CD4-positive, alpha-beta T cell treated with Interleukin-6 at 100 ng/mL for 8 hours (primary cell): Measurements from ENCODE around the gene CLDN3.

Experiments used
- DNase-seq: peaks from one replicate; pipeline ENCODE4 v3.0.0-alpha.2; 2020; ENCODE audit warnings: mixed read lengths, low spot score

Gene CLDN3

DNA sequence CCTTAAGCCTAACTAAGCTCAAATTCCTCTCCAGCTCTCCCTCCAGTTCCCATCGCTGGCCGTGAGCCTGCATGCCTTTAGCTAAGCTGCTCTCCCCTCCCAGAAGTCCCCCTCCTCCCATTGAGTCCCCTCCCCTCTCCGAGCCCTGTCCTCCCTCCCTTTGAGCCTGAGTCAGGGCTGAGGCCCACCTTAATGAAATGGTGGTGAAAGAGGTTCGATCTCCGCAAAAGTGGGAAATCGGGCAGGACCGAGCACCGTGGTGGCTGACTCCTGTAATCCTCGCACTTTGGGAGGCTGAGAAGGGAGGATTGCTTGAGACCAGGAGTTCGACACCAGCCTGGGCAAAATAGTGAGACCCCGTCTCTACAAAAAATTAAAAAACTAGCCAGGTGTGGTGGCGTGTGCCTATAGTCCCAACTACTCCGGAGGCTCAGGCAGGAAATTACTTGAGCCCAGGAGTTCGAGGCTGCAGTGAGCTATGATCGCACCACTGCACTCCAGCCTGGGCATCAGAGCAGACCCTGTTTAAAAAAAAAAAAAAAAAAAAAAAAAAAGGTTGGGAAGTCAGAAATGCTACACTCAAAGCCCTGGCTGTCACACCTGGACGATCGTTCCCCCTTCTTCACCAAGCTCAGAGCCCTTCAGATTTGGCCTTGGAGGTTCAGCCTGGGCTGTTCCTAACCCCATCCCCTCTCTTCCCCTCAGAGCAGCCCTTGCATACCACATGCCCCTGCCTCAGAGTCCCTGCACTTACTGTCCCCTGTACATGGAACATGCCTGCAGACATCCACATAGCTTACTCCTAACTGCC lies 995 bp upstream of the CLDN3 start:
- no peak for DNase-seq

DNA sequence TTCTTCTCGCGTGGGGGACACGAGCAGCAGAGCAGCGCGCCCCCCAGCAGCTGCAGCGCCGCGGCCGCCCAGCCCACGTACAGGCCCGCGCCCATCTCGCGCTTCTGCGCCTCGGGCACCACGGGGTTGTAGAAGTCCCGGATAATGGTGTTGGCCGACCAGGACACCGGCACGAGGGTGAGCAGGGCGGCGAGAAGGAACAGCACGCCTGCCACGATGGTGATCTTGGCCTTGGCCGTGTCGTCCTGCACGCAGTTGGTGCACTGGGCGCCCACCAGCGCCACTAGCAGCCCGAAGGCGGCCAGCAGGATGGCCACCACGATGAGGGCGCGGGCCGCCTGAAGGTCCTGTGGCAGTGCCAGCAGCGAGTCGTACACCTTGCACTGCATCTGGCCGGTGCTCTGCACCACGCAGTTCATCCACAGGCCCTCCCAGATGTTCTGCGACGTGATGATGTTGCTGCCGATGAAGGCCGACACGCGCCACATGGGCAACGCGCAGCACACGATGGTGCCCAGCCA lies 529 bp downstream of the CLDN3 start:
- DNase-seq: no peak

DNA sequence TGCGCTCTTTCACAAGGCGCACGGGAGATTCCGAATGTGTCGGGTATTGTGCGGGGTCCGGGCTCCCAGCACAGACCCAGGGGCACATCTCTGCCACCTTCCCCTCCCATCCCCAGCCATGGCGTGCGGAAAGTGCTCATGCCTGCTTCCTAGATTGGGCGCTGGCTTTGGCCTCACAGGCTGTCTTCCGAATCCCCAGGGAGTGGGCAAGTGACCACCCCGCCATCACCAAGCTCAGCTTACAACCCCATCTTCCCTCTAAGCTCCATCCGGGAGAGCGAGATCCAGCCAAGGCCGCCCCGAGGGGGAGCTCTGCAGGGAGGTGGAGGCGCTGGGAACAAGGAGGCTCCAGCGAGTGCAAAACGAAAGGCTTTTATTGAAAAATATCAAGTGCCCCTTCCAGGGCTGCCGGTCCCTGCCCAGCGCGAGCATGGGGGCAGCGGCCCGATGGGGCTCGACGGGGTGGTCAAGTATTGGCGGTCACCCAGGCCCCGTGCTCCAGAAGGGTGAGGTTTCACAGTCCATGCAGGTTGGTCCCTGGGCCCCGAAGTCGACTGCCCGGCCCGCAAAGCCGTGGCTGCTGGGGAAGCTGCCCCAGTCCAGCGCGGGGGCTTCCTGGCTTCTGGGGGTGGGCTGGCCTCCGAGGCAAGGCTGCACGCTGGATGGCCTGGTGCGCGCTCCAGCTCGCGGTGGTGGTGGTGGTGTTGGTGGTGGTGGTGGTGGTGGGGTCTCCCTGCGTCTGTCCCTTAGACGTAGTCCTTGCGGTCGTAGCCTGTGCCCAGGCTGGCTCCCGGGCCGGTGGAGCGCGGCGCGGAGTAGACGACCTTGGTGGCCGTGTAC lies 1.2 kb downstream of the CLDN3 start:
- no peak for DNase-seq

DNA sequence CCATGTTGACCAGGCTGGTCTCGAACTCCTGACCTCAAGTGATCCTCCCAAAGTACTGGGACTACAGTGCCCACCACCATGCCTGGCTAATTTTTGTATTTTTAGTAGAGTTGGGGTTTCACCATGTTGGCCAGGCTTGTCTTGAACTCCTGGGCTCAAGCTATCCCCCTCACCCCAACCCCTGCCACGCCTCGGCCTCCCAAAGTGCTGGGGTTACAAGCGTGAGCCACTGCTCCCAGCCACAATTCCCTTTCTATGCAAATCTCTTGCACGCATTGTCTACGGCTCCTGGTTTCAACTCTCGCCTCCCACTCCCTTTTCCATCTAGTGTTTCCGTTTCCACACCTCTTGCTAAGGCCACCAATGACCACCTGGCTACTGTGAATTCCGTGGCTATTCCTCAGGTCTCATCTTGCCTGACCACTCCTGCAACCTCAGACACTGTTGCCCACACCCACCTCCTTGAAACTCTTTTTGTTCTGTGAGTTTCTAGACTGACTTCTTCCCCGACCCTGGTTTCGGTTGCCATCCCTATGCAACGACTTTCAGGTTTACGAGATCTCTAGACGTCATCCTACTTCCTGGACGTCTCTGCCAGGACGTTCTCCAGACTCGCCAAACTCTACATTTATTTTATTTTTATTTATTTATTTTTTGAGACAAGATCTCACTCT lies 3.4 kb downstream of the CLDN3 start:
- no peak for DNase-seq

DNA sequence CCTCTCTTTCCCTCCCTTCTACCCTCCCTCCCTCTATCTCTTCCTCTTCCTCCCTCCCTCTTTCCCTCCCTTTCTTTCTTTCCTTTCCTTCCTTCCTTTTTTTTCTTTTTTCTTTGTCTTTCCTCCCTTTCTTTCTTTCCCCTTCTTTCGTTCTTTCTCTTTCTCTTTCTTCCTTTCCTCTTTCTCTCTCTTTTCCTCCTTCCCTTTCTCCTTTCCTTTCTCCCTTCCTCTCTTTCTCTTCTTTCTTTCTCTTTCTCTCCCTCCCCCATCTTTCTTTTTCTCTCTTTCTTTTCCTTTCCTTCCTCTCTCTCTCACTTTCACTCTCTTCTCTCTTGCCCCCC lies 7.4 kb downstream of the CLDN3 start:
- DNase-seq: no peak

DNA sequence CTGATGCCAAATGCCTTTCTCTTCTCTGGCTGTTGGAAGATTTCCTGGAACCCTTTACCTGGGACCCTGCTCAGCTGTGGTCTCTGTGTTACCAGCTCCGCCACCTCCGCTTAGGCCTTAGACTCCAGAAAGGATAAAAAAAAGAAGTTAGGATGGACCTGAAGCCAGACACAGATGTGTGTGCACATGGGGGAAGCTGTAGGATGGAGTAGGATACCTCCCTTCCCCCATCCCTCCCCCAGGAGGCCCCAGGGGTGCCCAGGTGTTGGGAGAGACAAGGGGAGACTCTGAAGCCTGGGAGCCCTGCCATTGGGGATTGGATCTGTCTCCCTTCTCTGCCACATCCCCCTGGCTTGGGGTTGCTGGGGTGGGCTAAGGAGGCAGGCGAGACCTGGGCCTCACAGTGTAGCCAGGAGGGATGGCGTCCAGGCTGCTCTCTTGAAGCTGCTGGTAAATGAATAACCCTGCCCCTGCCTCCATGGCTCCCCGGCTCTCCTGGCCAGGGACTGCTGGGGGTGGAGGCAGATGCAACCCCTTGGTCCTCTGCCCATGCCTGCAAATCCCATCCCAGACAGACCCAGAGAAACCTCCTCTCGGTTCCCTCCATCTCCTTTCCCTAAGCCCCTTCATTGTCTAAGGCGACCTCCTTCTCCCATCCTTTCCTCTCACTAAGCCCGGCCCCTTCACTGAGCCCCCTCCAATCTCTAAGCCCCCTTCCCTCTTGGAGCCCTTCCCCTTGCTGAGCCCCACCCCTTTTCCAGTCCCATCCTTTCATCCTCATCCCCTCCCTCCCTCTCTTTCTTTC lies 8.0 kb downstream of the CLDN3 start:
- DNase-seq: no peak

DNA sequence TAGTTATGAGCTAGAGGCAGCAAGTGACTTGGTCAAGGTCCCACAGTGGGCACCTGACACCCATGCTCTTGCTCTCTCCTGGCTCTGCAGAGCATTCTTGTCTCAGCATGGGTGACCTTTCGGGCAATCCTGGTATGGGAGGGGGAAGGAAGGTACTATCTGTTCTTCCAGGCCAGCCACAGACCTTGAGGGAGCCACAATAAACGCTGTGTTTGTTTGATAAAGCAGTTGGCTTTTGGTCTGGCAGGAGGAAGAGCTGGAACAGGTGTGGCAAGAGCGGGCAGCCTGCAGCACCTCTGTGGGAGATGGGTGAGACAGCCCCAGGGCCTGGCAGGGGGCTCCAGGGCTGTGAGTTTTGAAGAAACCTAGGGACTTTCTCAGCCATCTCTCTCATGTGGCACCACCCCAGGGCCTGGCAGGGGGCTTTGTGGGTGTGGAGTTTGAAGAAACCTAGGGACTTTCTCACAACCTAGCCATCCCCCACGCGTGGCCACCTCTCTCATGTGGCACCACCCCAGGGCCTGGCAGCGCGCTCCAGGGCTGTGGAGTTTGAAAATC lies 11.4 kb downstream of the CLDN3 start:
- no peak for DNase-seq

DNA sequence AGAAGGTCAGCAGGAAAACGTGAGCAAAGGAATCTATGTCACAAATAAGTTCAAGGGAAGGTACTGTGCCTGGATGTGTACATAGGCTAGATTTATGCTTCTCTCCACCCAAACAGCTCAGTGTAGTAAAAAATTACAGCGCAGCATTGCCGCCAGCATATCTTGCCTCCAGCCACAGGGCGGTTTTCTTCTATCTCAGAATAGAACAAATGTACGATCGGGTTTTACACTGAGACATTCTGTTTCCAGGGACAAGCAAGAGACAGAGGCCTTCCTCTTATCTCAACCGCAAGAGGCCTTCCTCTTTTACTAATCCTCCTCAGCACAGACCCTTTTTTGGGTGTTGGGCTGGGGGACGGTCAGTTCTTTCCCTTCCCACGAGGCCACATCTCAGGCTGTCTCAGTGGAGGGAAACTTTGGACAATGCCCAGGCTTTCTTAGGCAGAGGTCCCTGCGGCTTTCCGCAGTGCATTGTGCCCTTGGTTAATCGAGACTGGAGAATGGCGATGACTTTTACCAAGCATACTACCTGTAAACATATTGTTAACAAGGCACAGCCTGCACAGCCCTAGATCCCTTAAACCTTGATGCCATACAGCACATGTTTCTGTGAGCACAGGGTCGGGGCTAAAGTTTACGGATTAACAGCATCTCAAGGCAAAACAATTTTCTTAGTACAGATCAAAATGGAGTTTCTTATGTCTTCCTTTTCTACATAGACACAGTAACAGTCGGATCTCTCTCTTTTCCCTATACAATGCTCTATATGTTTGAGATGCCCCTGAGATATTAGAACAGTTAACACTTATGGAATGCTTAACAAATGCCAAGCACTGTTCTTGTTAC lies 19.9 kb downstream of the CLDN3 start:
- no peak for DNase-seq

DNA sequence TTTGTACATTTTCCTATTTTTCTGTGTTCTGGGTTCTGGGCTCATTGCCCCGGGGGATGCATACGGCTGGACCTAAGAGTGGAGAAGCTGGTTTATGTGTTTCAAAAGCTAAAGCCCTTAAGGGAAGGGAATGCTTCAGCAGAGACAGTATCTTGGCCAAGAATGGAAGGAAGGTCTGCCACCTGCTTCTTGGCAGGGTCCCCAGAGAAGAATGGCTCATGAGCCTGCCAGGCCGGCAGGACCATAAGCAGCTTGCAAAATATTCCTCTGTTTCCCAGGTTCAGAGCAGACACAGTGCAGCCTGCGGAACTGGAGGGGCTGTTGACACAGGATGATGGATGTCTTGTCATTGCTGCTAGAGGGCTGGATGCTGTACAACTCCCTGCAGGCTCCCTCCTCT lies 23.7 kb downstream of the CLDN3 start:
- DNase-seq: no peak

DNA sequence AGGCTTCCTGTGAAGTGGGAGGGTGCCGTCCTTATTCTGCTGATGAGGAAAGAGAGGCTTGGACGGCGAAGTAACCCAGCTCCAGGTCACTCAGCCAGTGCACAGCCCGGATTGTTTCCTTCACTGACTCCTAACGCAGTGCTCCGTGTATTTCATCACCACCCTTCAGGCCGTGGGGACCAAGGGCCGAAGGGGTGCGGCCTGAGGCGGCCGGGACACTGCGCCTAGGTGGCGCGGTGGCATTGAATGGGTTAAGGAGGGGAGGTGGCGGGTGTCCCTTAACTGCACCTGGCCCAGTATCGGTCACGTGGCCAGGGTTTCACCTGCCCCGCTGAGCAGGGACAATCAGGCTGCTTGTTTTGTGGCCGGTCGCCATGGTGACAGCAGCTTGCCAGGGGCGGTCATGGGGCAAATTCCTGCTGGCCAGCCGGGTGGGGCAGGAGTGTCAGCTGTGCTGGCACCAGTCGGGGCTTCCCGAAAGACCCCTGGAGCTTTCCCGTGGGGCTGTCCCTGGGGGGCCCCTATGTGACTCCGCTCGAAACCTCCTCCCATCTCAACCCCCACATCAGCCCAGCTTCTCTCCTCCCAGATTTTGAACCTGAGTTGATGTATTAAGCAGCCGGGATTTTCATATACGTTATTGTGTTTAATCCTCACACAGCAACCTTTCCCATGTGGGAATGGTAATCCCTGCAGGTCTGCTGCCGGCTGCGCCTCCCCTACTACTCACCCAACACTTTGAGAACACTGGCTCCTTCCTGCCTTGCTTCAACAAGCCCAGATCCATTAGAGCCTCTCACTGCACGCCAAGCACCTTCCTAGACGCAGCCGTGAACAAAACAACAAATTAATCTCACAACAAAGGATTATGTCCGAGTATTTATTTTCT lies 27.1 kb downstream of the CLDN3 start:
- DNase-seq: no peak

DNA sequence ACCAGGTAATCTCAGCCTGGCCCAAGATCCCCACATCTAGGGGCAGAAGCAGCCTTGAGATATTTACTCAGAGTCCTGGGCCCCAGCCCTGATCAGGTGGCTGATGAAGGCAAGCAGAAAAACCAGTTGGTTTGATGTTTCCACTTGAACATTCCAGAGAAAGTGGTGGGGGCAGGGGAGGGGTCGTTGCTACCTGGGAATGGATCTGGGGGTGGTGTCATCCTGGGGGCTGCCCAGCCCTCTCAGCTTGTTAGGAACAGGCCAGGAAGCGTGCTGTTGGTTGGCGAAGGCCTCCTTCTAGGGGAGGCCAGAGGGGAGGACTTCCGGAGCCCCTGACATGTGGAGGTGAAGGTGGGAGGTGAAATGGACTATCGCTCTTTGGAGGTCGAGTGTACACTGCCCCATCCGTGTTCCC lies 27.7 kb downstream of the CLDN3 start:
- no peak for DNase-seq

DNA sequence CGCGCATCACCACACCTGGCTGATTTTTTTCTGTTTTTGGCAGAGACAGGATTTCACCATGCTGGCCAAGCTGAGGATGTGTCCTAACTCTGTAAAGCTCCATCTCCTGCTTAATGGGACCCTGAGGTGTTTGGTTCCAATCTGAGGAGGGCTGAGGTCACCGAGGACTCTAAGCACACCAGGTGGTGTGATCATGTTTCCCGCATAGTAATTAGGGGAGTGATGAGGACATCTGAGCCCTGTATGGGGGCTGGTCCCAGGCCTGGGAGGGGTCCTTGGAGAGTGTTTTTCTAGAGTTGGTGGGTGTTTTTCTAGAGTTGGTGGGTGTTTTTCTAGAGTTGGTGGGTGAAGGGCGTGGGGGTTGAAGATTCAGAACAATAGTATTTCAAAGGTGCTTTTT lies 28.5 kb downstream of the CLDN3 start:
- no peak for DNase-seq

DNA sequence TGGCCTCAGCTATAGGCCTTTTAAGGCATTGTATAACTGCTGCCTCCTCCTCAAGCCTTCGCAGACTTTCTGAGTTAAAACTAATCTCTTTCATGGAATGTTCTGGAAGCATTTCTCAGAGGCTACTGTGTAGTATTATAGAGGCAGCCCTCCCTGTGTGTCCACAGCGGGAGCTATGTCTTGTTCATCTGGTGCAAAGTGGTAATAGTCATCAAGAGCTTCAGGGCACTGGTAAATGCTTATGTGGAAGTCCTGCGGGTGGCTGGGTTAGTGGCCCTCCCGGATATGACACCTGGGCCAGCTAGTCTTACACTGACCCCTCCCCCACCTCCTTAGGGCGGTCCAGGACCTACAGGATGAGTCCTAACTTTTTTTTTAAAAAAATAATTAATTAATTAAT lies 29.3 kb downstream of the CLDN3 start:
- no peak for DNase-seq

DNA sequence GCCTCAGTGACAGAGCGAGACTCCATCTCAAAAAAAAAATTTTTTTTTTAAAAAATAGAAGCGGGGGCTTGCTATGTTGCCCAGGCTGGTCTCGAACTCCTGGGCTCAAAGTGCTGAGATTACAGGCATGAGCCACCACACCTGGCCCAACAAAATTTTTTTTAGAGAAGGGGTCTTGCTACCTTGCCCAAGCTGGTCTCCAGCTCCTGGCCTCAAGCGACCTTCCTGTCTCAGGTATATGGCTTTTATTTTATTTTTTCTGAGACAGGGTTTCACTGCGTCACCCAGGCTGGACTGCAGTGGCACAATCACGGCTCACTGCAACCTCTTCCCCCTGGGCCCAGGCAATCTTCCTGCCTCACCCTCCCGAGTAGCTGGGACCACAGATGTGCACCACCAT lies 29.9 kb downstream of the CLDN3 start:
- no peak for DNase-seq

DNA sequence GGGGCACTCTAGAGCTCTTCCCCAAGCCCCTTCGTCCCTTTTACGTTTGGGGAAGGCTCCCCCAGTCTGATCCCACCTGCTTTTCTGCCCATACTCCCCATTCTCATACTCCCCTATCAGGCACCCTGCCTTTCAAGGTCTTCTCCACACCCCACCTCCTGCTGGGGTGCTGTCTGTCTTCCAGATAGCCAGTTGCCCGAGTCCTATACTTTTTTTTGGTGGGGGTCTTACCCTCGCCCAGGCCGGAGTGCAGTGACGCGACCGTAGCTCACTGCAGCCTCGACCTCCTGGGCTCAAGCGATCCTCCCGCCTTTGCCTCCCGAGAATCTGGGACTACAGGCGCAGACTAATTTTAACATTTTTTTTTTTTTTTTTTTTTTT lies 30.7 kb downstream of the CLDN3 start:
- DNase-seq: no peak

DNA sequence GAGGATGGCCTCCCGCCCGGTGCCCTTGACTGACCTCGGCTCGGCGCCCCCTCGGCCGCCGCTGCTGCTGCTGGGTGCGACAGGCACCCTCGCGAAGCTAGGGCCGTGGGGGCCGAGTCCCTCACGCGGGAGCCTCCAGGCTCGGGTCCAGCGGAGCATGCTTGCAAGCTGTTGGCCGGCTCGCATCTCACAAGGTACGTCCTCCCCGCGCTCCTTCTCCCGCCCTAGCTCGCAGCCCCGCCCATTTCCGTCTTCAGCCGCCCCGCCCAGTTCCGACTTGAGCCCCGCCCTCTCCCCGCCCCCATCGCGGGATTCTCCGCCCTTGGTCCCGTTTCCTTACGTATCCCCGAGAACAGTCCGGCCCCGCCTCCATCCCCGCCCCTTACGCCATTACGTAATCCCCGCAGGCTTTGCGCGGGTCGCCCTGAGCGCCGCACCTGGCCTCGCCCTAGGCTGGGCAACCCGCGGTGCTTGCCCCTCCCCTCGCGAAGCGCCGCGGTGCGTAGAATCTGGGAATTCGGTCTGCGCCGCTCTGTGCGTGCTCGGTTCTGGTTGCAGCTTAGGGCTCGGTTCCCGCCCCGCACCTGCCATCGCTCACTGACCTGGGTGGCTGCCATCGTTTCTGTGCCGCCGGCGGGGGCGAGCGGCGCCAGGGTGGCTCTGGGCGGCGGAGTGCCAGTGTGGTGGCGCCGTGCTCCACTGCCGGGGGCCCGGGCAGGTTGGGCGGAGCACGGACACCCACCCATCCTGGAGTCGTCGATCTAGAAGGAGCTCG lies 31.3 kb downstream of the CLDN3 start, which contains the start of gene ABHD11:
Gene ABHD11 (minus strand): TSS at position 191 of the 775 bp plus-strand sequence. CDS start 32 bp downstream, at position 159.
- DNase-seq: peak; percentile 98

DNA sequence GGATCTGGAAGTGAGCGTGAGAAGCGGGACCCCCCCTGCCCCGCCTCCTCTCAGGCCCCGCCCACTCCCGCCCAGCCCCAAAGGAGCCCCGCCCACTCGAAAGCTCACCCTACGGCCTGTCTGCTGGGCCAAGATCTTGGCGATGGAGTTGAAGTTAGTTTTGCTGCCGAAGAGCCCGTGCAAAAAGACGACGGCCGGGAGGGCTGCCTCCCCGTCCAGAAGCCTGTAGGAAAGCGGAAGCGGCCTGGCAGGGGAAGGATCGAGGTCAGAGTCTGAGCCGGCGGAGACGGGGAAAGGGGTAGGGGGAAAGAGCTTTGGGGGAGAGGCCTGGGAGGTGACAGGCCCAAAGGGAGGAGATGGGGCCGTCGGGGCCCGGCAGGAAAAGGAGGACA lies 31.9 kb downstream of the CLDN3 start:
- peak; percentile 57 for DNase-seq

DNA sequence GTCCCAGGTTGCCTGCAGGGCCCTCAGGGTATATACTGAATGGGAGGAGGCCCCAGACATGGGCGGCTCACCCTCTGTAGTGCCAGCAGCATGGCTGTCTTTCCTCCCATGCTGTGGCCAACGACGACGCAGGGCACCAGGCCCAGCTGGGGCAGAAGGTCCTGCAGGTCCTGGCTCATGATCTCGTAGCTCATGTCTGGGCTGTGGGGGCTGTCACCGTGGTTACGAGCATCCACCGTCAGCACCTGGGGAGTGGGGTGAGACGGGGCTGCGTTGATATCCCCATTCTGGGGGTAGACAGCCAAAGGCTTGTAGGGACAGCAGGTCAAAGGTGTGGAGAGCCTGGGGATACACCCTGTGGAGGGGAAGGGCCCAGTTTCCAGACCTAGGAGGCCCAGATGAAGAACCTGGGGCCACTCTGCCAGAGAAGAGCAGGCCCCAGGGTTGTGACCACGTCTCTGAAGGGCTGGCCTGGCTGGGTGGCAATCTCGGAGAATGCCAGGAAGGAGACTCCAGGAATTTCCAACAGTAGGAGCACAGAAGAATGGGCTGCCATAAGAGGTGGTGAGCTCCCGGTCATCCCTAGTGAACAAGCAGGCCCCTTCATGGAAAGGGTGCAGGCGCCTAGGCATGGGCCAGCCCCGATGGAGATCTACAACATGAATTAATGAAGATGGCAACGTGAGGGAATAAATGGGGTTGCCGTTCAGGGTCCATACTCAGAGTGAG lies 32.4 kb downstream of the CLDN3 start:
- DNase-seq: no peak
